HG02759 (cell line): ENCODE results near the gene EAF1.
"Not testable (repeated sequence)": the region's sequence is repeated elsewhere in the genome, so short reads cannot be mapped to it uniquely, and the experiment has no call there.

Source experiments
- ATAC-seq: cut with Tn5 transposase; IDR thresholded peaks from one replicate; pipeline ENCODE4 v1.9.1; 2021; ENCODE audit warnings: mild to moderate bottlenecking, moderate library complexity; ENCODE audit not compliant: unreplicated experiment

EAF1 gene

GRCh38 chr3:15405448-15406050, 21.8 kb upstream of the EAF1 start:
- peak; percentile 55 for ATAC-seq

GRCh38 chr3:15409239-15409638, 18.2 kb upstream of the EAF1 start:
- no peak for ATAC-seq

GRCh38 chr3:15409774-15410173, 17.6 kb upstream of the EAF1 start:
- ATAC-seq, result no peak

- ATAC-seq, result not testable (repeated sequence)
These were observed 16.4 kb upstream of the EAF1 start for GRCh38 chr3:15410966-15411365.

GRCh38 chr3:15420871-15421270, 6.5 kb upstream of the EAF1 start:
- no peak for ATAC-seq

- peak; percentile 17 for ATAC-seq
These were observed 749 bp upstream of the EAF1 start for GRCh38 chr3:15426579-15427118.

GRCh38 chr3:15427981-15428380, 583 bp downstream of the EAF1 start:
- ATAC-seq, result no peak

- ATAC-seq, result no peak
These were observed 1.1 kb downstream of the EAF1 start for GRCh38 chr3:15428539-15428938.

GRCh38 chr3:15429080-15429479, 1.7 kb downstream of the EAF1 start:
- ATAC-seq, result no peak

GRCh38 chr3:15430624-15431023, 3.2 kb downstream of the EAF1 start:
- ATAC-seq, result no peak

- no peak for ATAC-seq
These were observed 3.9 kb downstream of the EAF1 start for GRCh38 chr3:15431256-15431837.

GRCh38 chr3:15433531-15433930, 6.1 kb downstream of the EAF1 start:
- no peak for ATAC-seq

GRCh38 chr3:15434756-15435155, 7.4 kb downstream of the EAF1 start:
- no peak for ATAC-seq

GRCh38 chr3:15436246-15436645, 8.8 kb downstream of the EAF1 start:
- no peak for ATAC-seq

GRCh38 chr3:15438983-15439382, 11.6 kb downstream of the EAF1 start:
- ATAC-seq, result no peak

- ATAC-seq, result no peak
These were observed 12.1 kb downstream of the EAF1 start for GRCh38 chr3:15439476-15439875.

GRCh38 chr3:15440891-15441290, 13.5 kb downstream of the EAF1 start:
- no peak for ATAC-seq

- ATAC-seq, result no peak
These were observed 16.6 kb downstream of the EAF1 start for GRCh38 chr3:15443826-15444524.

GRCh38 chr3:15449489-15450224, 22.3 kb downstream of the EAF1 start:
- ATAC-seq, result no peak

GRCh38 chr3:15450438-15451215, 23.2 kb downstream of the EAF1 start:
- ATAC-seq, result no peak
